Measurements from ENCODE around the gene SLC9A7.

SLC9A7 gene

DNA sequence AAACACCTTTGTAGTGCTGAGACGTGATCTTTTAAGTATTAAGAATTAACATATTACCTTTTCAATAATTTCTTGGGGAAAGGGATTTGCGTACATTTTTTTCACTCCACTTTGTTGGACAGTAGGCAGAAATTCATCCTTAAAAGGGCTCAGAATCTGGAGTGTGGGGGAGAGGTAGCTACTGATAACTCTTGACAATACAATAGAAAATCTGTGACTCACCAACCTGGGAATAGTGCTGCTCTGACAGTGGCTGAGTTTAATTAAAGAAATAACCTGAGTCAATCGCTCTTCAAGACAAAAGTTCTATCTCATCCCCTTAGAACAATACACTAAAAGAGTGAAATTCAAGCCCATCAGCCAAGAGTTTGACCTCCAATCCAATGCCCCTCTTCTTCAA lies 60.2 kb downstream of the SLC9A7 start:
- DNase-seq, result no peak

DNA sequence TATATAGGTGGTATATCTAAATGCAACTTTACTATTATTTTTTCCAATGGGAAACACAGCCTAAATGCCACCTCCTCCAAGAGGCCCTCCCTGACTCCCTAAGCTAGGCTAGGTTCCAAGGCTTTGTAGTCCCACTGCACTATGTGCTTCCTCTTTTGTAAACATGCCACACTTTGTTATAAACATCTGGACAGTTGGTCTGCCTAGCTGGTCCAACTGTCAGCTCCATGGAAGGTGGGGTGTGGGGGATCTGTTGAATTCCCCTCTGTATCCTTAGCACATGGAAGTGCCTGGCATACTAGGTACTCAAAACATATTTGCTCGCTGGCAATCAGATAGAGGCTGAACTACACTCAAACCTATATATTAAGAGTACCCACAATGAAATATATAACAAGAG lies 63.4 kb downstream of the SLC9A7 start:
- DNase-seq, result no peak

DNA sequence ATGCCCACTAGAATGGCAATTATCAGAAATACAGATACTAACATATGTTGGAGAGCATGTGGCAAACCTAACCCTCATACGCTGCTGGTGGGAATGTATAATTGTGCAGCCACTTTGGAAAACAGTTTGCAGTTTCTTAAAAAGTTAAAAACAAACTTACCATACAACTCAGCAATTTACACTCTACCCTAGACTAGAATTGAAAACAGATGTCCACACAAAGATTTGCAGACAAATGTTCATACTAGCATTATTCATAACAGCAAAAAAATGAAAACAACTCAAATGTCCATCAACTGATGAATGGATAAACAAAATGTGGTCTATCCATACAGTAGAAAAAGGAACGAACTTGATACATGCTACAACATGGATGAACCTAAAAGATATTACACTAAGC lies 64.4 kb downstream of the SLC9A7 start:
- no peak for DNase-seq

GRCh38 chrX:46693149-46693548 lies 65.8 kb downstream of the SLC9A7 start:
- no peak for DNase-seq

GRCh38 chrX:46690818-46691217 lies 68.1 kb downstream of the SLC9A7 start:
- DNase-seq, result no peak

DNA sequence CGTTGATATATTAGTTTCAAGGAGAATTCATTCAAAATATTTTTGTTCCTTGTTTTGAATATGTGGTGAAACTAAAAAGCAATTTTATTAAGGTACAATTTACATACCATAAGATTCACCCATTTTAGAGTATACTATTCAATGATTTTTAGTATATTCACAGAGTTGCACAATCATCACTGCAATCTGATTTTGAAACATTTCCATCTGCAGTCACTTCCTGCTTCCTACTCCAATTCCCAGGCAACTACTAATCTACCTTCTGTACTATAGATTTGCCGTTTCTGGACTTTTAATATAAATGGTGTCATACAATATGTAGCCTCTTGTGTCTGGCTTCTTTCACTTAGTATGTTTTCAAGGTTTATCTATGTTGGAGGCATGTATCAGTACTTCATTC lies 71.3 kb downstream of the SLC9A7 start:
- no peak for DNase-seq

- DNase-seq, result no peak
Observed at GRCh38 chrX:46686003-46686645, 72.8 kb downstream of the SLC9A7 start.

DNA sequence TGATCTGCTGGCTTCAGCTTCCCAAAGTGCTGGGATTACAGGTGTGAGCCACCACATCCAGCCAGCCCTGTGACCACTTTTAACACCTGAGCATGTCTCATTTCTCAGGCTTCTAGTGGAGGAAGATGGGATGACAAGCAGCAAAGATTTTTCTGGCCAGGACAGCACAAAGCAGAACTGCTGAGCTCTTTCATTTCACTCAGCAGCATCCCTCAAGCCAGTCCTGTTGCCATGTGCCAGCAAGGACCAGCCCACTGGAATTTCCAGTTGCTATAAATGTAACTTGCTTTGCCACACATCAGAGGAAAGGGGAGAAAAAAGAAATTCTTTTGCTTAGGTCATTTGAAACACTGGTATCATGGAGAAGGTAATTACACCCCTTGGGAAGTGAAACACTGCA lies 75.9 kb downstream of the SLC9A7 start:
- DNase-seq, result no peak

GRCh38 chrX:46681849-46682248 lies 77.1 kb downstream of the SLC9A7 start:
- no peak for DNase-seq

DNA sequence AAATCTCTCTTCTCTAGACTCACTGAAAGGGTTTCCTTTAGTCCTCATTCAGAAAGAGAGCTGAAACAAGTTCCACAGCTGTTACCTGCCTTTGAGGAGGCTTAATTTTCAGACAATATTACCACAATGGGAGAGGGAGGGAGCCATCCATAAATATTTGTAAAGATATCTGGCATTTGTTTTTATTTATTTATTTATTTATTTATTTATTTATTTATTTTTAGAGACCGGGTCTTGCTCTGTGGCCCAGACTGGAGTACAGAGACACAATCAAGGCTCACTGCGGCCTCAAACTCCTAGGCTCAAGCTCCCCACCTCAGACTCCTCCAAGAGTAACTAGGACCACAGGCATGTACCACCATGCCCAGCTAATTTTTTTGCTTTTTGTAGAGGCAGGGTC lies 80.7 kb downstream of the SLC9A7 start:
- no peak for DNase-seq

DNA sequence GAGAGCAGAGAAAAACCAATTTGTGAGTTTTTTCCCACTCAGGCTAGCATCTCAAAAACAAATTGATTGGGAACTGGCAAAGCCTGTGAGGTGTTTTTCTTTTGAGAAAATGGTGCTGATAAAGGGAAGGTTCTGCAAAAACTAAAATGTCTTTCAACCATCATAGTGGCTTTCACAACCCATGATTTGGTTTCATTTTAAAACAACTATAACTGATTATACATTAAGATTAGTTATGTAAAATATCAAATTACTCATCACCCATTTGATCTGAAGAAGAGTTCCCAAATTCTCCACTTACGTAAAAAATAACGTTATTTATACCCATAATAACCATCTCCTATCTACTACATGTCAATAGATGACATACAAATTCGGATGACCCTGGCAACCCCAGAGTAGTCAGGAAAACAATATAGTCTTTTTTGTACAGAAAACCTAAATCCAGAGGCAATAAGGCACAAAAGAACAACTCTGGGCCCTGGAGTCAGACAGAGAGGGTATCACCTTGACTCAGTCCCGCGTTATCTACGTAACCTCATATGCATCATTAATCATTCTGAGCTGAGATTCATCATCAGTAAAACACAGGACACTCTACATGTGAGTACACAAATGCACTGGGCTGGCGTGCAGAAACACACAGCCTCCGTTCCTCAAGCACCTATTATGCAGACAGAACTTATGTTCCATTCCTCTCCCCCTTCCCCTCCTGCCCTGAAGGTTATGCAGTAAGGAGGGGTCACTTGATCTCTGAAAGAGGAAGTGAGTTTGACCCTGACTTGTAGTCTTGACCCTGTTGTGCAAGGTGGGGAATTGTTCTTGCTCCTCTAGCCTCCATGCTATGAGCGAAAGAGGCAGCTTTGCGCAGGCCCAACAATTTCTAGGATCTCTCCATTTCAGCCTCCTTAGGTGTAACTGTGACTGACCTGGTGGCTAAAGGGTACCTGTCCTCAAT lies 82.2 kb downstream of the SLC9A7 start:
- DNase-seq, result no peak

DNA sequence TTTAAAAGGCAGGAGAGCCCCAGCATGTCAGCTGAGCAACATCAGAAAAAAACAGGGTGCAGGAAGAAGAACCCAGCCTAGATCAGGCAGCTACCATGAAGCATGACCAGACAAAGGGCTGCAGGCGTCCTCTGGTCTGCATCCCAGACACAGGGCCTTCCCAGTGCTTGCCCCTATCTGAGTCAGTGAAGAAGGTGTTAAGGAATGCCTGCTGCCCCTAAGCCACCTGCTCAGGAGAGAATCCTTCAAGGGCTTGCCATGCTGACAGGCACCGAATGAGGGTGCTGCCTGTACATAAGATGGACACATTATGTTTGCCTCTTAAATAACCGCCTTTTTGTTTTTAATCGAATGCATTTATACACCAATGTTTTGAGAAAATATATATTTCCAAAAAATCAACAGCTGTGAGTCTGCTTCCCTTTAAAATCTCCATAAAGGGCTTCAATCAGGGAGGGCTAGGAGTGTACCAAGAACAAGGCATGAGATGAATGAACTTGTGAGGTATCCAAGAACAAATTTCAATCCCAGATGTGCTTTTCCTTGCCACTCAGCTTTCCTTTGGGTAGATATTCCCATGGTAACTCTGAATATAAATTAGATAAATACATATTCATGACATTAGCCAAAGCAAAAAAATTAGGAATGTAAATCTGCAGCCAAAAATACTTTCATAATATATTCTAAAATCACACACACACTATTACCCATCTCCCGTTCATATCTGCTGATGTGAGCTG lies 85.1 kb downstream of the SLC9A7 start:
- DNase-seq, result no peak

- DNase-seq, result no peak
Observed at GRCh38 chrX:46670316-46670715, 88.6 kb downstream of the SLC9A7 start.

DNA sequence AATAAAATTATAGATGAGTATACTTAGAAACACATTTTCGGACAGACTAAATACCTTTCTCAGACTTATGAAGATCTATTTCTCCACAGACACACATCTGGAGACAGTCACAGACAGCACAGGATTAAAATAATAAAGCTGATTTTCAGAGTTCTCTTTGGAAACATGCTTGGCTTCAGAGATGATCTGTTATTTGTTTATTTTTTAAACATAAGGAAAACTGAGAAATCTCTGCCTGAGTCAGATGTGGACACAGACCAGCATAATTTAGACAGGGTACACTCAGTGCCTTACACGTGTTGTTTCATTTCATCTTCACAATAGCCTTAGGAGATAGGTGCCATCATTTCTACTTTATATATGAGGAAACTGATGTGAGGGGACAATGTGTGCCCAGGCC lies 92.1 kb downstream of the SLC9A7 start:
- DNase-seq, result no peak

DNA sequence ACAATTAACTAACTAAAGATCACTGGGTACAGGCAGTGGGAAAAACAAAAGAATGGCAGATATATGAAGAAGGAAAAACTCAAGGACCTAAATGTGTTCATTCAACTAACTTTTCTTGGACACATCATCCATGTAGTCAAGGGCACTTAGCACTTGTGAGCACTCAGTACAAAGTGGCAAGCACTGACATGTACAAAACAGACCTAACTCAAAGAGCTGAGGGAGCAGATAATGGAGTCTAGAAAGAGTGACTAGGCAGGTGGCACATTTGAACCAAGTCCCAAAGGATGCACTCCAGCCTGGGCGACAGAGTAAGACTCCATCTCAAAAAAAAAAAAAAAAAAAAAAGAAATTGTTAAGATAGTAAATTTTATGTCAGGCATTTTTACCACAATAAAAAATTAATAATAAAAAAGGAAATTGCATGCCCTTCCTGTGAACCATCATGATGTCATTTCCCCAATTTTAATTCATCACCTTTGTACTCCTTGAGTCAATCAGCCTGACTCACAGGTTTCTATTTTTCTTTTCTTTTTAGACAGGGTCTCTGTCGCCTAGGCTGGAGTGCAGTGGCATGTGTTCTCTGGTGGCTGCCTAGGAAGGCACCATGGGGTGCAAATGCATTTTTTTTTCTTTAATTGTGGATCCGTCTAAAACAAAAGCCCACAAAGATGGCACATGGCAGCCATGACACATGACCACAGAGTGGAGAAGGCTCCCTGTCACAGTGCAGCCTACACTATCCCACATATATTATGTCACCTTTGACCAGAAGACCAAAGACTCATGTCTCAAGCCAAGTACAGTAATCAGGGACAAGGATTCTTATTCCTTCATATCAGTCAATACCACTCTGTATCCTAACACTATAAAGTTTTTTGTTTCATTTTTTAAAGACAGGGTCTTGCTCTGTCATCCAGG lies 93.4 kb downstream of the SLC9A7 start:
- peak; percentile 59 for DNase-seq

DNA sequence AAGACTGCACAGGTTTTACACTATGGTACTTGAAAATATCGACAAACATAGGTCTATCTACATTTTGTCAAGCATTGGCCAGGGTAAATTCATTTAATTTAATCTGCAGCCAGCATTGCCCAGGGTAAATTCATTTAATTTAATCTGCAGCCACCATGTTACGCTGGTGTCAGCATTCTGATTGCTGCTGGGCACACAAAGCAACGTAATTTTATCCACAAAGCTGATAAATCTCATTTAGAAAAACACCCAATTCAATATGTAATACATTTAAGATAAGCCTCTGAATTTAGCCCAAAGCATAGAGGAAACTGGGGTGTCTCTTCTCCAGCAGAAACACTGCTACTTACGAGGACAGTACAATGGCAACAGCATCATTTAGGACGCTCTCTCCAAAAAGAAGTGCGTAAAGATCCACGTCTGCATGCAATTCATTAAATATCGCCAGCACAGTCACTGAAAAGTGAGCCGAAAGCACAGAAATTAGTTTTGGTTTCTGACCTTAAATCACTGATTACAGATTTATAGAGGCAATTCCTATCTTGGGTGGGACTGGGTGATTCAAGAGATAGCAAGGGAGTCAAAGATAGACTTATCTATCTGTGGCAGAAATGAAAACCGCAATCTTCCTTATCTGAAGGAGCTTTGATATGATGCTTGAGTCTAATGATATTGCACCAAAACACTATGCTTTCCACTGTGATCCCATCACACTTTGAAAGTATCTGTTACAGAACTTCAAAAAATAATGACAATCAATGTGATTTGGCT lies 96.5 kb downstream of the SLC9A7 start:
- DNase-seq, result no peak

GRCh38 chrX:46653482-46653881 lies 105.4 kb downstream of the SLC9A7 start:
- DNase-seq, result no peak

- no peak for DNase-seq
Observed at GRCh38 chrX:46649421-46650260, 109.3 kb downstream of the SLC9A7 start.

DNA sequence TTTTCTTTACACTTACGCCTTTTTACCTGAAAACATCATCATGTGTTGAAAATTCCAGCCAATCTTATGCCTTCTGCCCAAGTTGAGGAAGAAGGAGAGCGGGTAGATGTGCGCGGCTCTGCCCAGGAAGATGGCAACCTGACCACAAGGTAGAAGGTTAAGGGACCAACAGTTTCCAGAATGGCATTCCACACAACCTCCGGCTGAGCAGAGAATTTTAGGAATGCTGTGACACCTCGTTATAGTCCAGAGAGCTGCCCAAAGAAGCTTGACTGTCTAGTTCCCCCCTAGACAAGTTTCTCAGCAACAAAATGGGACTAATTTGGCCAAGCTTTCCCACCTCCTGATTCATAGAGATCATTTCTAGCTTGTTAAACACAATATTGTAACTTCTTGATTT lies 110.3 kb downstream of the SLC9A7 start:
- no peak for DNase-seq

- no peak for DNase-seq
Observed at GRCh38 chrX:46647251-46647650, 111.7 kb downstream of the SLC9A7 start.

DNA sequence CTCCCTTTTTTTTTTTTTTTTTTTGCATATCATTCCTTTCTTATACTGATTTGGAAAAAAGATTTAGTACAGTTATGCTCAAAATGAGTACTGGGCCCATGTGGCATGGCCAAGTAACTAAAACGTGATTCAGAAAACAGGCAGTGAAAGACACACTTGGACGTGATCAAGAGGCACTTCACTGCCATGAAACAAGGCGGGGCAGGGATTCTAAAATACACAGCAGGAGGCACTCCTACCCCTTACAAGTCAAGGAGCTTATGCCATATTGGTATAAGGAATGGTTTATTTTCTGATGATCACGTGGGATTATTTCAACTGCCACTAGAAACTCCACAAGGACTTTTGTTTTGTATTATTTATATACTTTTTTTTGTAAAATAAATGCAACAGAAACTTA lies 113.3 kb downstream of the SLC9A7 start:
- DNase-seq, result no peak
